DMS53 (cell line): ENCODE data around the gene CUBN.
A peak's percentile ranks its signal among the peaks of the same experiment; 100 is the strongest.

Source experiments
- DNase-seq: peaks from one replicate; lab custom pipeline; 2025; lab: John Stamatoyannopoulos, UW

The CUBN gene

GRCh38 chr10:16916496-16916895 is 213.1 kb downstream of the CUBN start:
- DNase-seq, result peak; percentile 26

DNA sequence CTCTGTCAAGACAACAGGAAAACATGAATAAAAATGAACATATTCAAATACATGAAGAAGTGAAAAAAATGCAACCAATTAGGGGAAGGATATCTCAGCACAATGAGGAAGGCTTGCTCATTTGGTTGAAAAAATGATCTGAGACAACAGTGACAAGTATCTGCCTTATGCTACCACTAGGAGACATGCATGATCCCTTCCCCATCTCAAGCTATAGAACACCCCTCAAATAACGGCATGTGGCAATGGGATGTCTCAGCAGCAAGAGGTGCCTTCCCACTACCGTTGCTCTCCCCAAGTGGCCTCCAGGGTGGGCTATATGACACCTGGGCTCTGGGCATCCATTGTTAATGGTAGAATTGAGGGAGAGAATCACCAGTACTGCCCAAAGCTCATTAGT is 214.3 kb downstream of the CUBN start:
- no peak for DNase-seq

GRCh38 chr10:16913266-16913665 is 216.3 kb downstream of the CUBN start:
- no peak for DNase-seq

- no peak for DNase-seq
These were observed 218.8 kb downstream of the CUBN start for GRCh38 chr10:16910793-16911164.

DNA sequence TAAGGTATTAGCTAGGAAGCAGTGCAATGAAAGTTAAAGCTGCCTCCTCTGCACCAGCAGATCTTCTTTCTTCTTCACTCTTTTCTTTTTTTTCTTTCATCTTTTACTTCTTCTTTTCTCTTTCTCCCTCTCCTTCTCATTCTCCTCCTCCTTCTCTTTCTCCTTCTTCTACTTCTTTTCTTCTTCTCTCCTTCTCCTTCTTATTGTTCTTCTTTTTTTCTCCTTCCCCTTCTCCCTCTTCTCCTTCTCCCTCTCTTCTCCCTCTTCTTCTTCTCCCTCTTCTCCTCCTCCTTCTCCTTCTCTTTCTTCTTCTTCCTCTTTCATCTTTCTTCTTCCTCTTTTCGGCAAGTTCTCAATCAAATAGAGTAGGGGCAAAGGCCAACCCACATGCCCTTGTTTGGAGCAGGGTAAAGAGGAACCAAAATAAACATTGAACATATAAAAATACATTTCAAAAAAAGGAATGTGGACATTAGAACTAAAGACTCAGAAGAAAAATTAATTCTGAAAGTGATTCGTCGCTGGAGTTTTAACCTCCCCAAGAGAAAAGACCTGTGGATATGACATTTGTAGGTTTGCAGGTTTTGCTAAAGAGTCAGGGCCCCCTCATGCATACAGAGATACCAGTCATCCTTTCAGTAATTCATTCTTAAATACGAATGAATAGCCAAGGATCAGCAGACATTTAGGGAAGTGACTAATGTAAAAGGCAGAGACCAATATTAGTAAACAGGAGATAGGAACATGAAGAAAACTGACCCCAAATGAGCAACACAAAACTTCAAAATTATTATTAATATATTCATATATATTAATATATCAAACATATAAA is 219.4 kb downstream of the CUBN start:
- DNase-seq, result no peak

DNA sequence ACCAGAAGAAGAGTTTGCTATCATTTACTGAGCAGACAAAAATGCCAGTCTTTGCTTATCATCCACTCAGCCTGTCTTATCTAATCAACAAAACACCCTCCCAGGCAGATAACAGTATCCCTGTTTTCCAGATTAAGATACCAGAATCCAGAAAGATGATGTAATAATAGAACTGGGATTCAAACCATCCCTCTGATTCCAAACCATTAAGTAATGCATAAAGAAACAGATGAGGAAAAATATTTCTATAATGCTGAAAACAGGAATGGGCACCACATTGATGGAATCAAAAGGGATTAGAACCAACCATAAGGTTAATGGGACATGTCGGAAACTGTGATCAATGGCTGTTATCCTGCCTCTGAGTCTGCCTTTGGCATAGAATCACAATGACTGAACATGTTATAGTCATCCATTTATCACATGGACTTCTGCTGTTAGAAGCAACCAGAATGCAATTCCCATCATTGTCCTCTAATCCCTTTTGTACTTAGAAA is 220.3 kb downstream of the CUBN start:
- no peak for DNase-seq

GRCh38 chr10:16907687-16908086 is 221.9 kb downstream of the CUBN start:
- no peak for DNase-seq

DNA sequence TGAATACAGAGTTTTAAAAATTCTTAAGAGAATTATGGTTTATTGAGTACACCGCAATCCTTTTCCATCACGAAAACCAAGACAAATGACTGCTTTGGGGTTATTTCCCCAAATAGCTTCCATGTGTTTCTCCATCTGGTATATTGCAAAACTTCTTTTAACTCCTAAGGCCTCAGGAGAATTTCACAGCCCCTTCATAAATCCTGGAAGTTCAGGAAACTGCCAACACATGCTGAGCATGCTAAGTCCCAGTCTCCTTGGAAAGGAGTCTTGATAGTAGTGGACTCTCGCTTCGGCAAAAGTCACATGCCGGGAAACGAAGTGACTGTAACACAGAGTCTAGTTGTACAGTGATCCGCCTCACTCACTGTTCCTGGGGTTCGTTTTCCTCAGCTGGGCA is 224.3 kb downstream of the CUBN start:
- DNase-seq, result no peak

DNA sequence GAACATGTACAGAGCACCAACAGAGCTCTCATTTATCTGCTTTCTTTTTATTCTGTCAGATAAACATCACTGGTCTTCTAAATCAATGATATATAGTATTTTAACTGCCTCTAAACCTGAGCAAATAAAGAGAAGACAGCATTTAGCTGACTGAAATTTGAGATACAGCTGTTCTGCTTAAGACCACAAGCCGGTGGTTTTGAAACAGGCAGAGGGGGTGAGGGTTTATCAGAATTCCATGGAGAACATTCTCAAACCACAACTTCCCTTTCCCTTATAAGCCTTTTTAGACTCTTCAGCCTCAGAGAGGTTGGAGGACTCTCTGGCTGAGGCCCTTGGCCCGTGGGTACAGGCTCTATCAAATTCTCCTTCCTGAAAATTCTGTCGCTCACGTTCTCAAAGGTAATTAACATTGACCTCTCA is 225.0 kb downstream of the CUBN start:
- no peak for DNase-seq

- DNase-seq, result no peak
These were observed 225.6 kb downstream of the CUBN start for GRCh38 chr10:16904049-16904448.

DNA sequence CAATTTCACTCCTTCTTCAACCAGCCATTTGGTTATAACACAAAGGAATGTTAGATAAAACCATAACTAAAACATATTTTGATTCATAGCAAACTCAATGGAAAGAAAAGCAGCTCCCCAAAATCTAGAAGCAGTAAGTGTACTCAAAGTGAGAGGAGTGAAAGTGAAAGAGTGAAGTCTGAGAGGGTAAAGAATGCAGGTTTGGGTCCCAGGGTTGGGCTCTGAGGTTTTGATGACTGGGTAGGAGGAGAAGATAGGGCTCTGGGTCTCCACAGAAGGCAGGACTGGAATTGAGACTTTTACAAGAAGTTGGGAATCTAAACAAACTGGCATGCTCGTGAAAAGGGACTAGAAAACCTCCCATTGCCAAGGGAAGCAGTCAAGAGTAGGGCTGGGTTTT is 227.0 kb downstream of the CUBN start:
- DNase-seq, result no peak

DNA sequence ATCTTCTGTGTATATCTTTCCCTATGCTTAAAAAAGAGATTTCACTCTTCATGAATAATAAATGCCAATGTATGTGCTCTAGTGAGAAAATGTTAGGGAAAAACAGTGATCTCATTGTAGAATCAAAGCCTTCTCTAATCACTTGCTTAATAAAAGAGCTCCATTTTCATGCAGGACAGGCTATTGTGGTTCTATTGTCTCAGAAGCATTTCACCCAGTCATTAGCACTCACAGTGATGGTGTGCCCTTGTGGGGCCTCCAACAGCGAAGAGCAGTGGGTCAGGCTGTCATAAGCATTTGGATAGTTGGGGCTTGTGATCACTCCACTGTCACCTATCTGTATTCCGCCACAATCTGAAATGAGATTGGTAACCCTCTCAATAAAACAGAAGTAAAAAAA is 228.5 kb downstream of the CUBN start:
- DNase-seq, result no peak

DNA sequence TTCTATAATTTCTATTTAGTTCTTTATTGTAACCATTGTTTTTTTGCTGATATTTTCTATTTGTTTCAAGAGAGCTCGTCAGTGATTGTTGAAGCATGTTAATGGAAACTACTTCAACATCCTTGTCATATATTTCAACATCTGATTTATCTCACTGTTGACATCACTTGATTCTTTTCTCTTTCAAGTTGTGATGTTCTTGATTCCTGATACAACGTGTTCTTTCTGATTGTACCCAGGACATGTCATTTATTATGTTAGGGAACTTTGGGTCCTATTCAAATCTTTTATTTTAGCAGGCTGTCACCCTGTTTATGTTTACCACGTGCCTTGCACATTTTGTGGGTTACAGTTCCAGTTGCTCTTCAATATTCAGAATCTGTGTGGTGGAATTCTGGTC is 232.6 kb downstream of the CUBN start:
- no peak for DNase-seq

GRCh38 chr10:16894821-16895220 is 234.8 kb downstream of the CUBN start:
- no peak for DNase-seq

GRCh38 chr10:16893664-16894063 is 235.9 kb downstream of the CUBN start:
- DNase-seq, result peak; percentile 96

- peak; percentile 19 for DNase-seq
These were observed 238.0 kb downstream of the CUBN start for GRCh38 chr10:16891375-16892313.

- no peak for DNase-seq
These were observed 238.9 kb downstream of the CUBN start for GRCh38 chr10:16890691-16891090.

DNA sequence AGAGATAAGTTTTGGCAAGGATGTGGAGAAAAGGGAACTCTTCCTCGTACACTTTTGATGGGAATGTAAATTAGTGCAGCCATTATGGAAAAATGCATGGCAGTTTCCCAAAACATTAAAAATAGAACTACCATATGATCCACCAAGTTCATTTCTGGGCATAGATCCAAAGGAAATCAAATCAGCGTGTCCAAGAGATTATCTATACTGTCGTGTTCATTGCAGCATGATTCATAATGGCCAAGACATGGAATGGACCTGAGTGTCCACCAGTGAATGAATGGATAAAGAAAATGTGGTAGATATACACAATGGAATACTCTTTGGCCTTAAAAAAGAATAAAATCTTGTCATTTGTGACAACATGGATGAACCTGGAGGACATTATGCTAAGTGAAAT is 242.0 kb downstream of the CUBN start:
- DNase-seq, result no peak

DNA sequence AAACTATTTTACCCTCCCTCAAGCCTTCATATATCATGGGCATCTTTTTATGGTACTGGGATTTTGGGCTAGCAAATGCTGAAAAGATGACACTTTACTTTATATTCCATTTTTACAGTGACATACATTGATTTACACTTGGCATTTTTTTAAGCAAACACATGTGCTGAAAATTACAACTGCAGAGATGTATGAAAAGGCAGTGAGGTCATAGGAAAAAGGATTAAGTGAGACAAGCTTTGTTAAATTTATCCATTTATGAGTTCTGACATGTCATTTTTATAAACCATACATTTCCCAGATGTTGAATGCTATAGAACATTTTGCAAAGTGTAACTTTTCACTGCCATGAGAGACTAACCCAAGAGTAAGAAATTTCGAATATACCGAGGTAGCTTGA is 243.6 kb downstream of the CUBN start:
- DNase-seq, result no peak

- DNase-seq, result no peak
These were observed 245.1 kb downstream of the CUBN start for GRCh38 chr10:16884497-16884896.

DNA sequence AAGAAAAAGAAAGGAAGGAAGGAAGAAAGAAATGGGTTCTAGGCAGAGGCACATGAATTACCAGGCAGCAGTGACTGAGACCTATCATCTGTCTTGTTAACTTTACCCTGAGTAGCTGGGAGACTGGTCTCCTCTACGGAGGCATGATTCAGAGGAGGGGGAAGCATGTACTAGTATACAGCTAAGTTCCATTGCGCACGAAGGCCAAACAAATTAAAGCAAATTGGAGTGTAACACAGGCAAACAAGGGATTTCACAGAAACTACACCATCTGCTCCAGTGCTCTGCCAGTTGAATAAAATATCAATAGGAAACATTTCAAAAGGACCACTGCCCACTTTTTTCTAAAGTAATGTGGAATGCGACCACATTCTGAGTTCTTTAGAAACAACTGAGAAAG is 246.5 kb downstream of the CUBN start:
- DNase-seq, result no peak

DNA sequence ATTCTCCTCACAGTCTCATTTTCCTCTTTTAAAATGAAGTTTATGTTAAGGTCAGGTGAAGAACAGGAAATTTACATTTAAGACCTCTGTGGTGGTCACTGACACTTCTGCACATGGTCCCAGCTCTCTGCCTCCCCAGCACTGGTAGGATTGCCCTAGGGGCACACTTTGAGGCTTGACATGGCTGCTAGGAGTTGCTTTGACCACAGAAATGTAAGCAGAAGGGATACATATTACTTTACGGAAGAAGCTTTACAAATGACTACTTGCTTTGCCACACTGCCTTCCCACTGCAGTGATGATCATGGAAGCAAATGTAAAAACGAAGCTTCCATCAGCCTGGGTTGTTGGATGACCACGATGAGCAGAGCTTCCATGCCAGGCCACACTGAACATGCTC is 259.3 kb downstream of the CUBN start:
- no peak for DNase-seq

DNA sequence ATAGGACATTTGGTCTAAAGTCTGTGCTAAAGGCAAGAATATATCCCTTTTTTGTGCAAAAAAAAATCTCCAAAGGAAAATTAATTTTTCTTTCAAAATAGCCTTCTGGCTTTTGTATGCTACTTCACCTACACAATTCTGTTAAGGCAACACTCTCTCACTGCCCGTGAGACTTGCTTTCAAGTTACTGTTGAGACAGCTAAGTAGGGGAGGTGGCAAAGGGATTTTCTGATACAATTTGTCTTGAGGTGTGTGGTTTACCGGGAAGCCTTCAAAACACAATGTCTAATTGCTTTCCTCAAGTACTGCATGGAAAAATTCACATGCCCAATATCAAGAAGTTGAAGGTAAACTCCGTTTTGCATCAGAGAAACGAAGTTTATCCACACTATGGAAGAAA is 261.6 kb downstream of the CUBN start:
- DNase-seq, result no peak
